HepG2 (cell line): ENCODE results near the gene TCN2. TPM values are rescaled to one million over a fixed set of nuclear protein-coding genes. Genes with fewer than 3 reads are reported as not detected.

Source experiments
- ASH2L ChIP-seq: fragments of 300-600, 200-600 bp; sonication (generic); IDR thresholded peaks from 2 replicates; pipeline ENCODE4 v1.7.0; 2017; ENCODE audit warnings: low read depth, mild to moderate bottlenecking, moderate library complexity, mixed read lengths, low read length; ENCODE audit not compliant: insufficient read length
- CBX2 ChIP-seq, 2 experiments: fragments of 200-600 bp in 1 of 2; sonication (generic); formaldehyde crosslinking in 1 of 2; IDR thresholded peaks; 2 replicates each; pipeline versions ENCODE4 v1.7.0 to v1.8.1; 2018 to 2022; ENCODE audit warnings: low read depth in 2 of 2, low read length in 1 of 2, mild to moderate bottlenecking in 1 of 2, missing genetic modification reagents in 1 of 2
- FOXO1 ChIP-seq: sonication (generic); formaldehyde crosslinking; IDR thresholded peaks from 2 replicates; pipeline ENCODE4 v1.4.0; 2020; ENCODE audit warnings: missing genetic modification reagents
- IRX3 ChIP-seq: sonication (generic); formaldehyde crosslinking; IDR thresholded peaks from 2 replicates; pipeline ENCODE4 v1.8.1; 2023; ENCODE audit warnings: mild to moderate bottlenecking, low read depth, missing genetic modification reagents, borderline replicate concordance
- KDM5B ChIP-seq: sonication (generic); formaldehyde crosslinking; IDR thresholded peaks from 2 replicates; pipeline ENCODE4 v1.4.0; 2020; ENCODE audit warnings: missing genetic modification reagents, mild to moderate bottlenecking, borderline replicate concordance
- KMT2A ChIP-seq: sonication (generic); formaldehyde crosslinking; IDR thresholded peaks from 2 replicates; pipeline ENCODE4 v1.4.0; 2020; ENCODE audit warnings: missing genetic modification reagents
- NCOA1 ChIP-seq: sonication (generic); formaldehyde crosslinking; IDR thresholded peaks from 2 replicates; pipeline ENCODE4 v1.9.0; 2021; ENCODE audit warnings: missing genetic modification reagents
- NCOA2 ChIP-seq: sonication (generic); formaldehyde crosslinking; IDR thresholded peaks from 2 replicates; pipeline ENCODE4 v1.8.0; 2022; ENCODE audit warnings: inconsistent platforms
- NCOR1 ChIP-seq: fragments of 200-600 bp; sonication (generic); IDR thresholded peaks from 2 replicates; pipeline ENCODE4 v1.7.0; 2017; ENCODE audit warnings: antibody characterized with exemption, low read length, borderline replicate concordance
- NKX3-1 ChIP-seq: sonication (generic); formaldehyde crosslinking; IDR thresholded peaks from 2 replicates; pipeline ENCODE4 v1.5.0; 2020; ENCODE audit warnings: missing genetic modification reagents
- PLRG1 ChIP-seq: fragments of 450-650 bp; conservative IDR thresholded peaks from 2 replicates; pipeline ENCODE4 v1.6.1; 2016
- TOPORS ChIP-seq: sonication (generic); formaldehyde crosslinking; IDR thresholded peaks from 2 replicates; pipeline ENCODE4 v1.8.0; 2023; ENCODE audit warnings: mild to moderate bottlenecking, missing genetic modification reagents
- YY1 ChIP-seq: IDR thresholded peaks from 2 replicates; pipeline ENCODE4 v1.6.1; 2011; ENCODE audit warnings: low read length, low read depth, moderate library complexity, mild to moderate bottlenecking; ENCODE audit not compliant: insufficient read depth, insufficient replicate concordance
- ZNF101 ChIP-seq: sonication (generic); formaldehyde crosslinking; IDR thresholded peaks from 2 replicates; pipeline ENCODE4 v1.4.0; 2020; ENCODE audit warnings: mild to moderate bottlenecking, low read depth, missing genetic modification reagents, borderline replicate concordance
- ZNF225 ChIP-seq: sonication (generic); formaldehyde crosslinking; IDR thresholded peaks from 2 replicates; pipeline ENCODE4 v1.4.0; 2020; ENCODE audit warnings: mild to moderate bottlenecking, missing genetic modification reagents
- ZNF530 ChIP-seq: sonication (generic); formaldehyde crosslinking; IDR thresholded peaks from 2 replicates; pipeline ENCODE4 v1.5.0; 2020; ENCODE audit warnings: low read depth, mild to moderate bottlenecking, missing genetic modification reagents
- ZNF598 ChIP-seq: sonication (generic); formaldehyde crosslinking; IDR thresholded peaks from 2 replicates; pipeline ENCODE4 v1.5.1; 2020; ENCODE audit warnings: mild to moderate bottlenecking, missing genetic modification reagents, borderline replicate concordance
- ZNF678 ChIP-seq: sonication (generic); formaldehyde crosslinking; IDR thresholded peaks from 2 replicates; pipeline ENCODE4 v1.4.0; 2020; ENCODE audit warnings: mild to moderate bottlenecking, missing genetic modification reagents
- ZNF7 ChIP-seq: IDR thresholded peaks from 2 replicates; pipeline ENCODE4 v1.6.1; 2016; ENCODE audit warnings: missing biosample characterization, missing genetic modification reagents
- ZNF713 ChIP-seq: sonication (generic); formaldehyde crosslinking; IDR thresholded peaks from 2 replicates; pipeline ENCODE4 v1.4.0; 2020; ENCODE audit warnings: mild to moderate bottlenecking, missing genetic modification reagents
- ZNF775 ChIP-seq: sonication (generic); formaldehyde crosslinking; IDR thresholded peaks from 2 replicates; pipeline ENCODE4 v1.4.0; 2020; ENCODE audit warnings: missing genetic modification reagents, mild to moderate bottlenecking, moderate library complexity, borderline replicate concordance
- polyA plus RNA-seq, 8 experiments: library from polyadenylated mRNA; depleted of rRNA in 3 of 8; stranded (reverse) in 7 of 8; unstranded in 1 of 8; fragments of >200 nt; fragmentation: Illumina TruSeq in 4 of 8; extraction: Trizol in 4 of 8; gene quantifications; 2 replicates each; pipeline versions ENCODE4 v1.2.1 to v1.2.3, GENCODE V29; 2011 to 2016; ENCODE audit warnings: low read depth in 4 of 8, missing spikeins in 1 of 8, mixed read lengths in 1 of 8; ENCODE audit not compliant: insufficient read depth in 1 of 8
- total RNA-seq, 5 experiments: library from RNA; depleted of rRNA; stranded (reverse); fragments of >200 nt; fragmentation: Illumina TruSeq; extraction: Trizol; gene quantifications; 2 replicates each; pipeline ENCODE4 v1.2.3, GENCODE V29; 2016; ENCODE audit warnings: low read depth in 1 of 5
- TF ChIP-seq, protein P1 (sequence below): sonication (generic); formaldehyde crosslinking; IDR thresholded peaks from 2 replicates; pipeline ENCODE4 v1.4.0; 2020; ENCODE audit warnings: missing genetic modification reagents, low read depth, mild to moderate bottlenecking, borderline replicate concordance
- TF ChIP-seq, protein P2 (sequence below): sonication (generic); formaldehyde crosslinking; IDR thresholded peaks from 2 replicates; pipeline ENCODE4 v1.8.1; 2023; ENCODE audit warnings: mild to moderate bottlenecking, moderate library complexity, missing genetic modification reagents
- TF ChIP-seq, protein P3 (sequence below): sonication (generic); formaldehyde crosslinking; IDR thresholded peaks from 2 replicates; pipeline ENCODE4; 2020; ENCODE audit warnings: missing genetic modification reagents, mild to moderate bottlenecking, borderline replicate concordance

Gene TCN2
- total and polyA plus RNA-seq, 2 of the 13 experiments (the other 11 are each of a cell fraction or from before 2014, with no cell fraction given) = 0.29 to 0.31 TPM

DNA sequence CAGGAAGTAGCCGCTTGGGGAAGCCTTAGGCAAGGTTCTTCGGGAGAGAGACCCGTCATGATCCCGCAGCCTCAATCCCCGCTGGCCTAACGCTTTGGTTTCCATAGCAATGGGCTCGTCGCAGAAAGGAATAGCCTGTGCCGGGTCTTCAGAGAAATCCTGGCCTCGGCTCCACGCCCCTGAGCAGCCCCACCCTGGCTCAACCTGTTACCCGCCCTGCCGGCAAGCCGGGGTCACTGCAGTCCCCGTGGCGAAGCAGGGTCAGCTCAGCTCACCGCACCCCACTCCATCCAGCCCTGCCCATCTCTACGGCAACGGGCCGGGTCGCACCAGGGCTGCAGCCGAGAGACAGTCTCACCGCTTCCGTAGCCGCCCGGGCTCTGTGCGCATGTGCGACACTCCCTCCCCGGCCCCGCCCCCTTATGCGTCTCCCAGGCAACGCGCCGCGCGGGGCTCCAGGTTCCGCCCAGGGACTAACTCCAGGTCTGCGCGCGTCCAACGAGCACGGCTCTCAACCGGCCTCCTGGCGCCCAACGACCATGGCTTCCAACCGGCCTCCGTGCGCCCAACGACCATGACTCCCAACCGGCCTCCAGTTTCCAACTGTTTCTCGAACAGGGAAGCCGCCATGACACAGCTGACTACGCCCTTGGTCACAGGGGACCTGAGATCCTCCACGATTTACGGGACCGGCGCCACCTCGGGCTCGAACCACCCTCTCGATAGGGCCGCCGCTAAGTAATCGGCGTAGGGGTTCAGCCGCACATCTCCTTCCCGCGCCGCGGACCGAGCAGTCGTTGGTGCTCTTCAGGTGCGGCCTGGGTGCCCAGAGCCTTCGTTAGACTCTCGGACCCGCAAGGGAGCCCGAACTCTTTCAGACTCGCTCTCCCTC is 60.8 kb downstream of the TCN2 start, which contains the start of gene DUSP18 (continued):
- peak; percentile 32 for TF ChIP-seq ASH2L
- TF ChIP-seq CBX2 (IDR thresholded peaks at IDR 0.05; ENCODE audit: low read depth, low read length) = no peak
- no peak for TF ChIP-seq CBX2 (CRISPR knock-in tag; IDR thresholded peaks at IDR 0.05; ENCODE audit: low read depth)
- TF ChIP-seq ZNF678 (CRISPR knock-in tag) = no peak
- no peak for TF ChIP-seq ZNF775 (CRISPR knock-in tag)
- TF ChIP-seq NCOA1 (CRISPR knock-in tag) = no peak
- no peak for TF ChIP-seq ZNF530 (CRISPR knock-in tag)
- TF ChIP-seq TOPORS = no peak
- TF ChIP-seq YY1 = peak; percentile 68
- no peak for TF ChIP-seq IRX3 (CRISPR knock-in tag)
- no peak for TF ChIP-seq NKX3-1 (CRISPR knock-in tag)
- peak; percentile 26; the same call in 1 of the 2 replicates for TF ChIP-seq ZNF225 (CRISPR knock-in tag)
- no peak for TF ChIP-seq KMT2A
- TF ChIP-seq, protein P1, sequence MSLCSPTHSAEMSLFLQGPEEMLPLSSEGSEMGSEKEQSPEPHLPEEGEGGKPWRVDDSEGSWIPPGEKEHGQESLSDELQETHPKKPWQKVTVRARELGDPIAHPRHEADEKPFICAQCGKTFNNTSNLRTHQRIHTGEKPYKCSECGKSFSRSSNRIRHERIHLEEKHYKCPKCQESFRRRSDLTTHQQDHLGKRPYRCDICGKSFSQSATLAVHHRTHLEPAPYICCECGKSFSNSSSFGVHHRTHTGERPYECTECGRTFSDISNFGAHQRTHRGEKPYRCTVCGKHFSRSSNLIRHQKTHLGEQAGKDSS = no peak
- TF ChIP-seq NCOR1 = no peak
- no peak for TF ChIP-seq NCOA2
- TF ChIP-seq, protein P2, sequence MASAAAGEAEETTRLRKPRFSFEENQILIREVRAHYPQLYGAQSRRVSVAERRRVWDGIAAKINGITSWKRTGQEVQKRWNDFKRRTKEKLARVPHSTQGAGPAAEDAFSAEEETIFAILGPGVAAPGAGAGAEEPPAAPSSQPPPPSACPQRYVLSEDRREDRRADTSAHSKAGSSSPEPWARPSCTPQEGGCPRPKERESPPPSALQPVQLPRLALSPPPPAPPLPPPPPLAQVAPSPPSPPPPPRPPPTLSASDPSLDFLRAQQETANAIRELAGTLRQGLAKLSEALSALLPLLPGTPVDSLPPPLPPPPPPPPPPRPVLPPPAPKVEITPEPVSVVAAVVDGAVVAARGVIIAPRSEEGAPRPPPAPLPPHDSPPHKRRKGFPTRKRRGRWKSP (CRISPR knock-in tag) = no peak; the same call in 1 of the 2 replicates
- peak; percentile 54; the same call in 1 of the 2 replicates for TF ChIP-seq KDM5B (CRISPR knock-in tag)
- TF ChIP-seq ZNF7 (CRISPR knock-in tag) = no peak
- no peak; the same call in 1 of the 2 replicates for TF ChIP-seq ZNF713 (CRISPR knock-in tag)
- TF ChIP-seq, protein P3, sequence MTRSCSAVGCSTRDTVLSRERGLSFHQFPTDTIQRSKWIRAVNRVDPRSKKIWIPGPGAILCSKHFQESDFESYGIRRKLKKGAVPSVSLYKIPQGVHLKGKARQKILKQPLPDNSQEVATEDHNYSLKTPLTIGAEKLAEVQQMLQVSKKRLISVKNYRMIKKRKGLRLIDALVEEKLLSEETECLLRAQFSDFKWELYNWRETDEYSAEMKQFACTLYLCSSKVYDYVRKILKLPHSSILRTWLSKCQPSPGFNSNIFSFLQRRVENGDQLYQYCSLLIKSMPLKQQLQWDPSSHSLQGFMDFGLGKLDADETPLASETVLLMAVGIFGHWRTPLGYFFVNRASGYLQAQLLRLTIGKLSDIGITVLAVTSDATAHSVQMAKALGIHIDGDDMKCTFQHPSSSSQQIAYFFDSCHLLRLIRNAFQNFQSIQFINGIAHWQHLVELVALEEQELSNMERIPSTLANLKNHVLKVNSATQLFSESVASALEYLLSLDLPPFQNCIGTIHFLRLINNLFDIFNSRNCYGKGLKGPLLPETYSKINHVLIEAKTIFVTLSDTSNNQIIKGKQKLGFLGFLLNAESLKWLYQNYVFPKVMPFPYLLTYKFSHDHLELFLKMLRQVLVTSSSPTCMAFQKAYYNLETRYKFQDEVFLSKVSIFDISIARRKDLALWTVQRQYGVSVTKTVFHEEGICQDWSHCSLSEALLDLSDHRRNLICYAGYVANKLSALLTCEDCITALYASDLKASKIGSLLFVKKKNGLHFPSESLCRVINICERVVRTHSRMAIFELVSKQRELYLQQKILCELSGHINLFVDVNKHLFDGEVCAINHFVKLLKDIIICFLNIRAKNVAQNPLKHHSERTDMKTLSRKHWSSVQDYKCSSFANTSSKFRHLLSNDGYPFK (CRISPR knock-in tag) = peak; percentile 38; the same call in 1 of the 2 replicates
- TF ChIP-seq FOXO1 (CRISPR knock-in tag) = no peak
- TF ChIP-seq ZNF101 = no peak
- TF ChIP-seq PLRG1 = no peak
- TF ChIP-seq ZNF598 (CRISPR knock-in tag) = 0 out of 2 replicates have a peak, but pooled peaks have one; percentile 23
